NCI-H1092 treated with DMSO at 0.1 percent for 48 hours (cell line): ENCODE measurements around the gene AGAP3.

Source experiments
- DNase-seq: peaks from one replicate; lab custom pipeline; 2025; lab: John Stamatoyannopoulos, UW

The AGAP3 gene

DNA sequence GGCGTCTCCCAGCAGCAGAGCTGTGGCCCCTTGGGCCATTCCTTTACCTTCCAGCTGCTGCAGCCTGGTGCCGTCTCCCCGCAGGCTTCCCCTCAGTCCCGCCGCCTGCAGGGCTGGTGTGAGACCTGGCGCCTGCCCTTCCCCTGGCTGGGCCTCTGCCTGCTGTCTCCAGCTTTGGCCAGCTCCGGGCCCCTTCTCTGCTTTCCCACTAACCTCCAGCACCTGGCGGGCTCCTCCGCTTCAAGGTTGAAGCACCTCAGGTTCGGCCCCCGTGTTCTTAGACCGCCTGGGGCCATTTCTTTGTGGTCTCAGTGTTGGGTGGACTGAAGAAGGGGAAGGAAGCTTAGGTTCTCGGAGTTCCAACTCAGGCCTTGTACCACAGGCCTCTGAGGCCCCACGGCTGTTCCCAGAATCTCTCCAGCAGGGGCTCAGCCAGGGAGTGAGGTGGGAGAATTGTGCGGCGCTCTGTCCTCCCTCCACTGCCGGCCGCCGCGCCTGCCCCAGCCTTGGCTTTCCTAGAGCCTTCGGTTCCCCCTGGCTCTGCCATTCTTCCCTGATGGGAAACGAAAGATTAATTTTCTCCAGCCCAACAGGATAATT is 50.9 kb downstream of the AGAP3 start:
- DNase-seq: no peak

DNA sequence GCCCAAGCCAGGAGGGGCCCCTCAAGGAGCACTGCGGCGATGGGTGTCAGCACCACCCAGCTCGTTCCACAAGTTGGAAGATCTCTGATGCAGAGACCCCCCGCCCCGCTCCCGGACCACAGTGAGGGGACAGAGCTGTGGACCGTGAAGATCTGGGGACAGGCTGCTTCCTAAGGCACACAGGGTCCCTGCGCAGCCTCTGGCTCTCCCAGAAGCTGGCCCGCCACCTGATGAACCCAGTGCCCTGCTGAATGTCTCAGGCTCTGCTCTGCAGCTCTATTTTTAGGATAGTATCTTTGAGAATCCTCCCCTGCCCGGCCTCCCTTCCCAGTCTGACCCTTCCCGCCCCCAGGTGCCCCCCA is 51.5 kb downstream of the AGAP3 start:
- DNase-seq: no peak

DNA sequence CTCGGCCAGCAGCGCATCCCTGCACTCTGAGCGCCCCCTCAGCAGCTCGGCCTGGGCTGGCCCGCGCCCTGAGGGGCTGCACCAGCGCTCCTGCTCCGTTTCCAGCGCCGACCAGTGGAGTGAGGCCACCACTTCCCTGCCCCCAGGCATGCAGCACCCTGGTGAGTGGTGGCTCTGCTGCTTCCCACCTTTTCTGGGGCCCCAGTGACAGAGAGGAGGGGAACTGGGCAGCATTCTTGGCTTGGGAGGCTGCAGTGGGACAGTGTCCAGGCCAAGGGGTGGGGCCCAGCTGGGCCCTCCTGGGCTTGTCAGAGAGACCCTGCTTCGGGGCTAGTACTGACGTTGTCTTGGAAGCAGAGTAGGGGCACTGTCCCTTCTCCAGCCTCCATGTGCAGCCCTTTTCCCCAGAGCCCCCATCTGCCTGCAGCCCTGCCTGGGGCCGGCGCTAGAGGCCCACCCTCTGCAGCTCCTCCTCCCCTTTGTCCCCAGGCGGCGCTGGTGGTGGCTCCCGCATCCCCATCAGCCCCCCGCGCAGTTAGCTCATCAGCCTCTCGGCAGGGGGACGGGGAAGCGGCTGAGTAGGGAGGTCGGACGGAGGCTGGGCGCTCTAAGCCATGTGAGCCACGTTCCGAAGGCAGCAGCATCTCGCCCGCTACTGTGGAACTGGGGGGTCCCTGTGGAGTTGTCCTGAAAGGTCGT is 52.0 kb downstream of the AGAP3 start:
- no peak for DNase-seq

DNA sequence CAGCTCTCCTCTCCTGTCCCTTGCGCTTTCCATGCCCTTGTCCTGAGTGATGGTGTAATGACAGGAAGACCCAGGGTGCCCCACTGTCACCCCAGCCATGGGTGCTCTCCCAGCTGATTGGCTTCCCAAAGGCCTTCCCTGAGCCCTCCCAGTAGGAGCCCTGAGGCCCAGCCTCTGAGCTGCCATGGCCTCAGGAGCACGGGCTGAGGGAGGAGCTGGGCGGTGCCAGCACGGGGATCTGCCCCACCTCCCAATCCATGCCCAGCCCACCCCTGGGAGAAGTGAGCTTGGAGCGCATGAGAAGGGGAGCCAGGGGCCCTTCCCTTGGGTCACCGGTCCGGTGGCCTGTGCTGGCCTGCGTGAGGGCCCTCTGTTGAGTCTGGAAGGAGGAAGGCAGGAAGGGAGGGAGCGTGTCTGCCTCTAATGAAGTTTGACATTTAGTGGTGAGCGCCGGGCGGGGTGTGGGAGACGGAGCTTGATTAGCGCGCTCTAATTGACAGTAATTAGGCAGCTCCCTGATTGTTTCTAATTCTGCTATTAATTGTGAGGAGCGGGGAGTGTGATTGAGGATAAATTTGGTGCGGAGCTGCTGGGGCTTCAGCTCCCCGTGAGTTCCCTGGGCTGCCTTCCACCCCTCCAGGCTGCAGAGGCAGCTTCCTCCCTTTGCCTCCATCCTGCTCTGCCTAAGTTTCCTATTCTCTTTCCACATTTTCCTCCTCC is 53.0 kb downstream of the AGAP3 start:
- DNase-seq: no peak

DNA sequence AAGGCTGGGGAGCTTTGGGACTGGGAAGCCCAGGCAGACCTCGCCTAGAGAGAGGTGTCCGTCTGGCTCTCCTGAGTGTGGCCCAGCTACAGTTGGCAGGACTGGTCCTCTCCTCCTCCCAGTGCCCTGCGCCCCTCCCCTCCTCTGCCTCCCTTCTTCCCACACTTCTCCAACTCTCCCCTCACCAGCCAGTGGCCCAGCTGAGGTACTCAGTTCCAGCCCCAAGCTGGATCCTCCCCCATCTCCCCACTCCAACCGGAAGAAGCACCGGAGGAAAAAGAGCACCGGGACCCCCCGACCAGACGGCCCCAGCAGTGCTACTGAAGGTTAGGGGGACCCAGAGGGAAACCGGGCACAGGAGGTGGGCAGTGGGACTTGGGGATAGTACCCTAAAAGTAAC is 53.5 kb downstream of the AGAP3 start:
- DNase-seq: no peak

DNA sequence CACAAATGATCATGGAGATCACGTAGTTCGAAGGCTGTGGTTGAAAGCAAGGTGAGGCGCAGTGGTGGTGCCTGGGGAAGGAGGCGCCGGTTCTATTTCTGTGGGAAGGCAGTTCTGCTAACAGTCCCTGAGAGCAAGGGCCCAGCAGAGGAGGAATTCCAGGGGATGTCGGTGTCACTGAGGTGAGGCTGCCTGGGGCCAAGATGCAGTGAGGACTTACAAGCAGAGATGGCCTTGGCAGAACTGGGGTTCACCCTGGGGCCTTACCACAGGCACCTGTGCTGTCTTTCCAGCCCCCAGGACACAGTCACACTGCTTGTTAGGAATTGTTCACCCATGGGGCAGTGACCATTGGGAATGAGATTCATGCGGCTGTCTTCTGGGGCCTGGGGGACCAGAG is 54.6 kb downstream of the AGAP3 start:
- DNase-seq: no peak

DNA sequence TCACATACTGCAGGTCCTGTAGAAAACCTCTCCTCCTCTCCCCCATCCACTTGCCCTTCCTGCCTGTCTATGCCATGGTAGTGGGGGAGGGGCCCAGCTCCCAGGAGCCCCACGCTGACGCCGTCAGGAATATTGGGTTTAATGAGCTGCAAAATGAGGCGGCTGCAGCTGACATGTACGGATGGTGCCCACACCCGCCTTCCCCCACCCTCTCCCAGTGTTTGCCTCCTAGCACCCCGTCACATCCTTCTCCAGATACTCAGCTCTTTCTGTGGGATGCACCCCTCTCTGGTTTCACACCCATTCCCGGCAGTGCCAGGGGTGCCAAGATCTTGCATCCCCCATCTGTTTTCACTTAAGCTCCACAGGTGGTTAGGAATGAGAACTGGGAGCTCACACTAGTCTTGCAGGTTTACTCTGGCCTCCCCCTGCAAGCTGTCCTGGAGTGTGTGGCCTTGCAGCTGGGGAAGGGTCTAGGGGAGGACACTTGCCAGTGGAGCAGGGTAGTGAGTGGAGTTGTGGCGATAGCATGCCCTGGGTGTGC is 55.1 kb downstream of the AGAP3 start:
- no peak for DNase-seq

DNA sequence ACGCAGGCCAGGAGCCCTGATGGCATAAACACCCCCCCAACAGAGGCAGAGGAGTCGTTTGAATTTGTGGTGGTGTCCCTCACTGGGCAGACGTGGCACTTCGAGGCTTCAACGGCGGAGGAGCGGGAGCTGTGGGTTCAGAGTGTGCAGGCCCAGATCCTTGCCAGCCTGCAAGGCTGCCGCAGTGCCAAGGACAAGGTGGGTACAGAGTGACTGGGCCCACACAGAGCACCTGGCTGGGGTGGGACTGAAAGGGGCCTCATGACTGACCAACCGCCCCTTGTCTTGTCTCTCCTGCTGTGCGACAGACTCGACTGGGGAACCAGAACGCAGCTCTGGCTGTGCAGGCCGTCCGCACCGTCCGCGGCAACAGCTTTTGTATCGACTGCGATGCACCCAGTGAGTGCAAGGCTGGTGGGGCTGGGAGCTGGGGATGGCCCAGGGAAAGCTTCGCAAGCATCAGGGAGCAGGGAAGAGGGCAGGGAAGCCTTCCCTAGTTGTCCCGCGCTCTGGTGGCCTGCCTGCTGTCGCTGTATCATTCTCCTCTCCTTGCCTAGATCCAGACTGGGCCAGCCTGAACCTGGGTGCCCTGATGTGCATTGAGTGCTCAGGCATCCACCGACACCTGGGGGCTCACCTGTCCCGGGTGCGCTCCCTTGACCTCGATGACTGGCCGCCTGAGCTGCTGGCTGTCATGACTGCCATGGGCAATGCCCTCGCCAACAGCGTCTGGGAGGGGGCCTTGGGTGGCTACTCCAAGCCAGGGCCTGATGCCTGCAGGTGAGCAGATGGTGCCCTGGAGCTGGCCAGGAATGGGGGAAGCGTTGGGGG is 55.8 kb downstream of the AGAP3 start:
- DNase-seq: no peak

DNA sequence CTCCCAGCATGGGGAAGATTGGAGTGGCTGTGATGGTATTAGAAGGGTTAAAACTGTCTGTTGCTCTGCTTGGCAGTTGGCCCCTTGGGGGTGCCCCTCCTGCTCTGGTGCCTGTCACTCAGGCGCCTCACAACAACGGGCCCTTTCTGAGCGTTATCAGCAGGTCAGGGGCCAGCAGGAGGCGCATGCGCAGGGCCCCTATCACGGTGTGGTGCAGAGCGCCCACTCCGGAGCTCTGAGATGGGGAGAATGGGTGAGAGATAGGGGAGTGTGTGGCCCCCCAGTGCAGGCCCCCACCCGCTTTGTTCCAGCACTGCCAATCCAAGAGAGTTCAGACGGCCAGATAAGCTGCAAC is 56.4 kb downstream of the AGAP3 start:
- DNase-seq: no peak

DNA sequence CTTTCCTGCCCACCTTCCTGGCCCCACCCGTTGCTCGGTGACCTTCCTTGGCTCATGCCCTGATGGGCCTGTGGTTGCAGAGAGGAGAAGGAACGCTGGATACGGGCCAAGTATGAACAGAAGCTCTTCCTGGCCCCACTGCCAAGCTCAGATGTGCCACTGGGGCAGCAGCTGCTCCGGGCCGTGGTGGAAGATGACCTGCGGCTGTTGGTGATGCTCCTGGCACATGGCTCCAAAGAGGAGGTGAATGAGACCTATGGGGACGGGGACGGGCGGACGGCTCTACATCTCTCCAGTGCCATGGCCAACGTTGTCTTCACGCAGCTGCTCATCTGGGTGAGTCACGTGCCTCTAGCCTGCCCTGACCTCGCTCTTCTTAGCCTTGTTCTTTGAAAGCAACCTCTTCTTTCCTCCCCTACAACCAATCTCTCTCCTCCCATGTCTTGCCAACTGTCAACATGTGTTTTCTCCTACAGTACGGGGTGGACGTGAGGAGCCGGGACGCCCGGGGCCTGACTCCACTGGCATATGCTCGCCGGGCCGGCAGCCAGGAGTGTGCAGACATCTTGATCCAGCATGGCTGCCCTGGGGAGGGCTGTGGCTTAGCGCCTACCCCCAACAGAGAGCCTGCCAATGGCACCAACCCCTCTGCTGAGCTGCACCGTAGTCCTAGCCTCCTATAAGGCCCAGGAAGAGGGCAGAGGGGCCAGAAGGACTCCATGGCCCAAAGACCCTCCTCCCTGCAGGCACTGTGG is 57.2 kb downstream of the AGAP3 start:
- no peak for DNase-seq

DNA sequence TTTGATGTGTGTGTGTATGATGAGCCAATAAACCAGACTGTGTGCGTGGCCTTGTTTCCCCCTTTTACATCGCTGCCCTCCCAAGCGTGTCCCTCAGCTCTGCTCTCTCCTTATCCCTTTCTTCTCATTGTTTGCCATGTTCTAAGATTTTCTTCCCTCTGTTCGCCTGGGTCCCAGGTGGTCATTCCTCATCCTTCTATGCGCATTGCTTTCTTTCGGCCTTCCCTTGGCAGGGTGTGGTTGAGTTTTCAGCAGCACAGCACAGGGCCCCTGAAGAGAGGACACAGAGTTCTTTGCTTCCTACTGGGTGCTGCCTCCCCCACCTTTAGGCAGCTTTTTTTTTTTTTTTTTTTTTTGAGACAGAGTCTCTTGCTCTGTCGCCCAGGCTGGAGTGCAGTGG is 58.1 kb downstream of the AGAP3 start:
- no peak for DNase-seq

DNA sequence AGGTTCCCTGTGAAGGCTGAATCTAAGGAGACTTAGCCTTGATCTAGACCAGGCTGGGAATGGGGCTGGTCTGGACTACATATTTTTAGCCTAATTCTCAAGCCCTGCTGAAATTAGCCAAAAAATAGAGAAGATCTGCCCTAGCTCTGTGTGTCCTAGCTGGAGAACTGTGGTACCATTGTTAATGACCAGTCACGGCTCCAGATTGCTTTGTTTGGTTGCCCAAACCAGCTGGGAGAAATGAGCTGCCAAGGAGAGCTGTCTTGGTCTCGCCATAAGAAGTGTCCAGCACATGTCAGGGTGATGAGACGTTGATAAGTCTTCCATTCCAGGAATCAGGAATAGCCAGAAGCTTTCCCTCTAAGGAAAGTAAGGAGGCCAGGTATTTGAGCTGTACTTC is 60.5 kb downstream of the AGAP3 start:
- no peak for DNase-seq

DNA sequence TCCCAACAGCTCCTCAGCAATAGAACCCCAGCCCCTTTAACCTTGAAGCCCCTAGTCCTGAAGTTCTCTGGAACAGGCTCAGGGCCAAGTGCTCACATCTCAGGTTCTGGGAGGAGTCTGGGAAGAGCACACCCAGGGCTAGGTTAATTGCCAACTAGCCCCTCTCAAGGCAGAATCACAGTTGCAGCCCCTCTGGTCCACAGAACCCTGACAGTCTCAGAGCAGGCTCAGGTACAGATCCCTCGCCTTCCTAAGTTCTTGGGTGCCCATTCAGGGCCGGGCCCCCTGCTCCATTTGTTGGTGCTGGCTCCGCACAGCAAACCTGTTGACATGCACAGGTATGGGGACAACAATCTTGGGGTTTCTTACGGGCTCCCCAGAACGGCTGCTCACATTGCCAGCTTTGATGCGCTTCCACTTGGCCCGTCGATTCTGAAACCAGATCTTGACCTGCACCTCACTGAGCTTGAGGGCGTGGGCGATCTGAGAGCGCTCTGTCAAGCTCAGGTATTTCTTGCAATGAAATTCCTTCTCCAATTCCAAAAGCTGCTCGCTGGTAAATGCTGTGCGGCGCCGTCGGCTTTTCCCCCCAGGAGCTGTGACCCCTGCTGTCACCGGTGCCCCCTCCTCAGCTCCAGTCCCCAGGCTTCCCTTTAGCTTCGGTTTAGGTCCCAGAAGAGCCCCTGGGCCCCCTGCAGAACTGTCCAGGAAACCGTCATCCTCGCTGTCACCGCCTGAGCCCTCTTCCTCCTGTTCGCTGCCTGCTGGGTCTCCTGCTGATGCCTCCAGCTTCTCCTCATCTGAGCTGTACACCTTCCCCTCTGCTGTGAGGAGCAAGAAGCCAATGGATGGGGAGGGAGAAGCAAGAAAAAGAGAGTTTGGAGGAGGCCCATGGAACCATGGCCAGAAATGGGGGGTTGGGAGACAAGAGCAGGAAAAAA is 62.3 kb downstream of the AGAP3 start:
- DNase-seq: no peak

DNA sequence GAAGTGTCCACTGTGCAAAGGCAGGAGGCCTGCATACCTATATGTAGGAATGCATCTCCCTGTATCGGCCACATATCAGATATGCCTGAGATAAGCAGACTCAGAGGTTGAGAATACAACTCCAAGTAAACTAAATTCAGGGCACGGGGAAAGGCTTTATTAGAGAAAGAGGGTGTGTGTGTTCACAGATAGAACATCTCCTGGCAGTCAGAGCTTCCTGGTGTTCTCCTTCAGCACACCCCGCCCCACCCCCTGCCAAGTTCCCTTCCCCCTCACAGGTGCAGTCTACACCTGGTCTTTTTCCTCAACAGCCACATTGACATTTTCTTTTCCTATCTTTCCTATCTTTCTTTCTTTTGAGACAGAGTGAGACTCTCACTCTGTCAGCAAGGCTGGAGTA is 64.1 kb downstream of the AGAP3 start:
- DNase-seq: no peak

DNA sequence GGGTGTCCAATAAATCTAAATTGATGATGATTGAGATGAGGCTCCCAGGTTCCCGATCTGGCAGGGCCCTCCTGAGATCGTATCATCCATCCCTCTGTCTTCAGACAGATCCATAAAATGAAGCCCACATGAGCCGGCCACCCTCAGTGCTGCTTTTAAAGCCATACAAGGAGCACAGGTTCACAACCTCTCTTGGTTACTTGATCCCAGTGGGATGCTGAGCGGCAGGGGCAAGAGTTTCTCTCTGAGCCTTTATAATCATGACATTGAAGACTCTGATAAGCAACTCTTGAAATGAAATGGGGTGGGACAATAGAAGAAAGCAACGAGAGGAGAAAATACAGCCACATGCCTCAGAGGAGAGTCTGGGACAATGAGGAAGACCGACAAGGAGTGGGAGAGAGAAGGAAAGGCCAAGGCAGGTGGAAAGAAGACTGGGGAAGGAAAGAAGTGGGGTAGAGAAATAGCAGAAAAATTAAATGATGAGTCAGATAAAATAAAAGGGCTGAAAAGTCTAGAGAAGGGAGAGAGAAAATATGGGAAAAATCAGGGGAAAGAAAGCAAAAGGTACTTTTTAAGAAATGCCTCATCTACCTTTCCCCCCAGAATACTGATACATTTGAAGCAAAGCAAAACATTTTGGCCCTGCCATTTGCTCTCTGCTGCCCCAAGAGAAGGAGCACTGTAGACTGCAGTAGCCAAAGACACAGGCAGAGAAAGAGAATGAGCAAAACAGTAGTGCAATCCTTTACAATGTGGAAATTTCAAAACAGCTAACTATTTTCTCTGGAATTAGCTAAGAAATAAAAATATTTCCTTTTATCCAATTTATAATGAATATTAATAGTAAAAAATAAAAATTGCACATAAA is 66.6 kb downstream of the AGAP3 start:
- DNase-seq: no peak

DNA sequence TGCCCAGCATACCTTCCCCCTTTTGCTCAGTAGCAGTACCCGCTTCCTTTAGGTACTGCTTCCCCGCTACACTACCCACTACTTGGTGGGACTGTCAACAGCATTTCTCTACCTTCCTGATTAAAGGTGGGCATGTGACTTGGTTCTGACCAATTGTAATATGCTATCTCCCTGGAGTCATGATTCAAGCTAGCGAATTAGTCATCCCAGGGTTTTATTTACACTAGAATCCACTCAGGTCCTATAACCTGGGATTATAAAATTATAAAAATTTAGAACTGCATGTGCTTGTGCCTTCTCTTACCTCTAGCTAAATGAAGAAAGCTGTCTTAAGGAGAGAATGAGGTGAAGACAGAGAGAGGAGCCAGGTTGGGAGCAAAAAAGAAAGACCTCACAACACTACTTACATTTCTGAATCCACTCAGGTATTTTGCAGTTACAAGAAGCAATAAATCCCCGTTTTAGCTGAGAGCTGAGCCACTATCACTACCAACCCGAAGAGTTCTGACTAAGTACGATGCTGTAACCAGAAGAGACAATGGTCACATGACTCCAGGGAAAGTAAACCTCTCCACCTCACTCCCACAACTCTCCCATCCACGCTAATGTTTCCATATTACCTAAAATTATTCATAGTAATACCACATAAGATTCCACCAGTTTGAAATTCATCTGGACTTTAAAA is 71.5 kb downstream of the AGAP3 start:
- no peak for DNase-seq

DNA sequence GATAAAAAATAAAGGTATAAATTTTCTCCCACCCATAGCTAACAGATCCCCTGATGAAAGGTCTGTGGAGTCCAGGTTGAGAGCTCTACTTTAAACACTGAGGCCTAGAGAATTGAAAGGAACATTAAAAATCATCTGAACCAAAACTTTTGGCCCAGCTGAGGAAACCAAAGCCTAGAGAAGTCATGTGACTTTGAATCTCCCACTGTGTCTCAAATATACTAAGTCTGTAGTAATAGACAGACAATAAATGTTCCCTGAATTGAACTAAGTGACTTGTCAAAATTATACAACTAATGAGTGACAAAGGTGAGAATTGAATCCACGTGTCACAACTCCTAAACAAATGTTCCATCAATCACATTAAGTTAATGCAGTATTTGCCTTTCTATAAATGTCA is 75.5 kb downstream of the AGAP3 start:
- DNase-seq: no peak

DNA sequence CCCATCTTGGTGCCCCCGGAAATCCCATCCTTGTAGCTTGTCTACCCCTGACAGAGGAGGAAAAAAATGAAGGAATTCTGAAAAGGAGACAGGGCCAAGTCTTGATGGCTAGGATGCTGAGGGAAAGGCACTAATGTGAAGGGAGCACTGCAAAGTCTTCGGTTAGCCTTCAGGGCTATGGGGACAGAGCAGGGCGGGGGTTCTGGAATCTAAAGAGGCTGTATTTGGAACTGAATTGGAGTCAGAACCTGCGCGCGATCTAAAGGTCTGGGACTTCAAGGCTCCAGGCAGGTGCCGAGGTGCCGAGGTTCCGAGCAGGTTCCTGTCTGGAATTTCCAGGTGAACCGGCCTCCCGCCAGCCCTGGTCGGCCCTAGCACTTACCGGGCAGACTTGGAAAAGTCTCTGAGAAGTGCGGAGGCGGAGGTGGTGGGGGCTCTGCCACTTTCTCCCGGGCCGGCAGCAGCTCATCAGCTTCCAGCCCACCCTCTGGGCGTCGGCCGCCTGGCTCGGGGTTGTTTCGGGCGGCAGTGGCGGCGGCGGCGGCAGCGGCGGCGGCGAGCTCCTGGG is 80.4 kb downstream of the AGAP3 start:
- no peak for DNase-seq
